Measurements from ENCODE around the gene SETD2. TPM values are rescaled to one million over a fixed set of nuclear protein-coding genes. Genes with fewer than 3 reads are reported as not detected.

The SETD2 gene
- total and polyA plus RNA-seq, 2 of the 8 experiments (the other 6 are each of a cell fraction or from before 2014, with no cell fraction given): 15.7 to 46.3 TPM

GRCh38 chr3:47164007-47164881 lies at the start of gene SETD2 (continued):
- TF ChIP-seq POLR2AphosphoS5 (IDR thresholded peaks at IDR 0.05; ENCODE audit: low read depth, low read length) (0 out of 2 replicates have a peak, but pooled peaks have one; percentile 56), PHF8 (conservative IDR thresholded peaks at IDR 0.05; ENCODE audit: low read depth, low read length) (peak; percentile 61; the same call in 1 of the 2 replicates), SIN3A (conservative IDR thresholded peaks at IDR 0.05 in 1 of 2, IDR thresholded peaks at IDR 0.05 in 1 of 2; ENCODE audit: low read depth in 1 of 2, low read length in 2 of 2) (peak; percentile 23 to 78; a peak in 3 of 4 replicates), CREB1 (IDR thresholded peaks at IDR 0.05) (peak; percentile 63; the same call in 1 of the 2 replicates), USF2 (IDR thresholded peaks at IDR 0.05; ENCODE audit: low read length) (no peak), YY1 (IDR thresholded peaks at IDR 0.05; ENCODE audit: low read depth, low read length) (0 out of 2 replicates have a peak, but pooled peaks have one; percentile 7), NRF1 (IDR thresholded peaks at IDR 0.05; ENCODE audit: low read depth, low read length) (no peak), RAD21 (IDR thresholded peaks at IDR 0.05 in 1 of 2, conservative IDR thresholded peaks at IDR 0.05 in 1 of 2; ENCODE audit: low read depth in 2 of 2, low read length in 2 of 2) (peak; percentile 39 to 50; a peak in 3 of 4 replicates), POU5F1 (IDR thresholded peaks at IDR 0.05; ENCODE audit: low read depth, low read length) (no peak), TCF12 (IDR thresholded peaks at IDR 0.05; ENCODE audit: low read depth, low read length) (no peak), SP1 (IDR thresholded peaks at IDR 0.05; ENCODE audit: low read depth, low read length) (0 out of 2 replicates have a peak, but pooled peaks have one; percentile 11), CEBPB (IDR thresholded peaks at IDR 0.05; ENCODE audit: low read depth, low read length) (no peak), FOSL1 (IDR thresholded peaks at IDR 0.05; ENCODE audit: insufficient read depth, low read depth, low read length) (no peak), ASH2L (IDR thresholded peaks at IDR 0.05; ENCODE audit: low read length) (peak; percentile 97), TAF7 (optimal IDR thresholded peaks at IDR 0.05; ENCODE audit: borderline replicate concordance, low read depth, low read length) (no peak), RBBP5 (IDR thresholded peaks at IDR 0.05; ENCODE audit: borderline replicate concordance, low read depth, low read length) (peak; percentile 82; the same call in 1 of the 2 replicates), TAF1 (IDR thresholded peaks at IDR 0.05; ENCODE audit: low read depth, low read length) (peak; percentile 74; the same call in 1 of the 2 replicates), ATF2 (IDR thresholded peaks at IDR 0.05; ENCODE audit: low read length) (no peak), NANOG (IDR thresholded peaks at IDR 0.05; ENCODE audit: insufficient read depth, low read depth, low read length, poor library complexity, severe bottlenecking) (no peak)

Measured in H1 (cell line).